Stimulated activated CD4-positive, alpha-beta T cell treated with anti-CD3 and anti-CD28 coated beads, Interleukin-1b, Interleukin-23, amount 100 ng/mL, for 4 hours (primary cell): ENCODE data around the gene MRPL53.
"Not testable (repeated sequence)": the region's sequence is repeated elsewhere in the genome, so short reads cannot be mapped to it uniquely, and the experiment has no call there.

ENCODE experiments used
- DNase-seq, 2 donors: peaks; one replicate each; pipeline ENCODE4 v3.0.0-alpha.2; 2020; ENCODE audit warnings: low read depth in 2 of 2

MRPL53 gene

GRCh38 chr2:74454654-74455511 lies 17.6 kb downstream of the MRPL53 start, which contains the start of gene INO80B:
TSS of gene INO80B (plus strand) at chr2:74455087. CDS start at chr2:74455117, 30 bp downstream.
- peak; percentile 90 to 98 for DNase-seq

- DNase-seq: no peak
These were observed 21.8 kb downstream of the MRPL53 start for GRCh38 chr2:74450570-74451190.

- no peak for DNase-seq
These were observed 23.7 kb downstream of the MRPL53 start for GRCh38 chr2:74448771-74449170.

DNA sequence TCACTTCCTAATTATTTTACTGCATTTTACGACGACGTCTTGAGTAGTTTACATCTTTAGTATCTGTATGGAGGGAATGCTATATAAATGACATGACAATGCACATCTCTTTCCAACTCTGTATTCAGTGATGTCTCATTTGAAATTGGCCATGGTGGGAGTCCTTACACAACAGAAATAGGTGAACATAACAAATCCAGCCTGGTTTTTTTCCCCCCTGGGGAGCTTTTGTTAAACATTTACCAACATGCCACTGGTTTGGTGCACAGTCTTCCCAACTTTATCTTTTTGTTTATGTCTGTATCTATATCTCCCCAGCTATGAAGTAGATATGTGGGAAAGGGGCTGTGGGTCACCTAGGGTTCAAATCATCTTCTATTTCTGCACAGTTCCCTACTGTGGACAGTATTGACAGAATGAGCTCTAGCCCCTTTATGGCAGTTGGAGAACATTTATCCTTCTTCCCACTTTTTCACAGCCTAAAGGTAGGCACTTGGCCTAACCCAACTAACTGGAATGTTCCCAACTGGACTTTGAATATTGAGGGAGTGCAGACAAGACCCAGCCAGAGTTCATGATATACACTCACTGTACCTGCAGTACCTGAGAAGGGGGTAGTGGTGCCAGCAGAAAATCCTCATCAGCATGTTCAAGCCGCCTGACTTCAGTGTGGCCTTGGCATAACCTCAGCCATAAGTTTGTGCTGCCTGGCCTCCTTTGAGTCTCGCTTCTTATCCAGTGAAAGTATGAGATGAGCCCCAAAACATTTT lies 25.1 kb downstream of the MRPL53 start:
- DNase-seq: no peak

DNA sequence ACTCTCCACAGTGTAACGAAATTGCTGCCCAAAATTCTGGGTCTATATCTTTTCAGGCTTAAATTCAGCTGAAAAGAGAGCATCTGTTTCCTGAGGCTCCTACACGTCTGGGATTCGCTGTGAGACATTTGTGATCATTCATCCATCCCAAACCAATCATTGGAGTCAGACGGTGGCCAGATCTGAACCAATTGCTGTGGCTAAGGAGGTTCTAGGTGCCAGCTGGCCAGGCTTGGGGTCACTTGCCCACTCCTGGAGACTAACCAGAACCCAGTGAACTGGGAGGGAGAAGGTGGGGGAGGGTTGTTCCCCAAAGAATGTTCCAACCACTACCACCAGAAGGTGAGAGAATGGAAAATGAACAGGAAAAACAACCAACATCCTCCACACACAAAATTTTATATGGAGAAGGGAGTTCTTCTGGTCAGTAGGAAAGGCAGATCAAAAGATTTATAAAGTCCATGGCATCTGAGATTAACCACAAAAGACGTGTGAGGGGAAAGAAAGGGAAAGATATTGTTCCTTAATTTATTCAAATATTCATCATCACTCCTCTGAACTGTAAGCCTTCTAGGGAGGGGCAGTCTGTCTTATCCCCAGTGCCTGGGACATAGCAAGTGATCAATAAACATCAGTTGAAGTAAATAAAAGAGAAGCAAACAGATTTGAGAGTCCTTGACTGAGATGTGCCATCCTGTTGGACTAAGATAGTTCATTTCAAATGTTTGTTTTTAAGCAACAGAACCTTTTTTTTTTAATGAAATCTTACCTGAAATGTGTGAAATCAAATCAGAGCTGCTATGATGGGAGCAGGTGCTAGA lies 27.8 kb downstream of the MRPL53 start:
- no peak for DNase-seq

GRCh38 chr2:74442483-74443297 lies 29.8 kb downstream of the MRPL53 start:
- not testable (repeated sequence) for DNase-seq

DNA sequence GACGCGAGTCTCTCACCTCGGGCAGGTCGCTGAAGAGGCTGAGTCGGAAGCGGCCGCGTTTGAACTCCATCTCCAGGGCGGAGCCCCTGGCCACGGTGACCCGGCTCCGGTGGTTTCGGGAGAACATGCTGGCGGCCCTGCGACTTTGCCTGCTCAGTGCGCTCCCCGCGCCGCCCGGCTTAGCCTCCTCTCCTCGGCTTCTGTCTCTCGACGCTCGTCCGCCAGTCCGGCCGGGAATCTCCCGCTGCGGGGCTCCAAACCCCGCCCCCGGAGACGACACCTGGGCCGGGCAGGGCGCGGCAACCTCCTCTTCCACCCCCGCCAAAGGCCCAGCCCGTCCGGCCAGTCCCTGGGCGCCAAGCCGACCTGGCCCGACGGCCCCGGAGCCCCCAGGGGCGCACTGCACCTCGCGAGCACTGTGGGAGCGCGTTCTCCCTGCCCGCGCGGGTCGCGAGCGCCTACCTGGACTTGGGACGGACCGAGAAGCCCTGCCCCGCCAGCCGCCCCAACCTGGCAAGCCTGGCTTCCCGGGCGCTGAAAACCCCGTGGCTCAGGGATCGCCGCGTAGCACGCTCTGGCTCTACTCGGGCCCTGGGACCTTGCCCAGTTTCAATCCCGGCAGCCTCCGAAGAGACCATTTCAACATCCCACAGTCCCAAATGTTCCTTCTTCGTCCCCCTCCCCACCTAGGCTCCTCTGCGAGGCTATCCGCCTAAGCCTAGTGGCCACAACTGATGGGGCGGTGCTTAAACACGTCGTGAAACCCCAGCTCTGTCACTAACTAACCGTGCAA lies 30.6 kb downstream of the MRPL53 start, which contains the start of gene RTKN:
TSS of gene RTKN (minus strand) at position 248 of the 793 bp plus-strand sequence. CDS start at position 127, 121 bp downstream.
- no peak for DNase-seq

DNA sequence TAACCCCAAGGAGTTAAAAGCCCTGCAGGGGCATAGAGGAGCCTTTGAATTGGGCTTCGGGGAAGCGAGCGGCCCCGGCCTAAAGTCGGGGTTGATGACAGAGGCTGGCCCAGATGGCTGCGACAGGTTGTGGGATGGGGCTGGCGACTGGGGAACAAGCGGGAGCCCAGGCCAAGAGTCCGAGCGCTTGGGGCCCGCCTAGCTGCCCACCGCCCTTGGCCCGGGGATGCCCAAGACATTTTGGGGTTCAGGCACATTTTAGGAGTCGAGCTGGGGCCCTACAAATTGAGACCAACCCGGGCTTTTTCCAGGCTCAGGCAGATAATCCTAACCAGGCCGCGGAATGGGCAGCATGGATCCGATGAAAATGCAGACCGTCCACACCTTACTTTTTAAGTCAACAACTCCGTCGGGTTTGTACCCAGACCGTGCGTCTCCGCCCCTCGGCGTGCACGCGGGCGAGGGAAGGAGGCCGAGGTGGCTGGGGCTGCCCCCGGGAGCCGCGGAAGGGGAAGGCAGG lies 31.2 kb downstream of the MRPL53 start:
- no peak for DNase-seq

GRCh38 chr2:74440378-74441169 lies 31.9 kb downstream of the MRPL53 start:
- DNase-seq: peak in 1 of 2 donors; percentile 44

DNA sequence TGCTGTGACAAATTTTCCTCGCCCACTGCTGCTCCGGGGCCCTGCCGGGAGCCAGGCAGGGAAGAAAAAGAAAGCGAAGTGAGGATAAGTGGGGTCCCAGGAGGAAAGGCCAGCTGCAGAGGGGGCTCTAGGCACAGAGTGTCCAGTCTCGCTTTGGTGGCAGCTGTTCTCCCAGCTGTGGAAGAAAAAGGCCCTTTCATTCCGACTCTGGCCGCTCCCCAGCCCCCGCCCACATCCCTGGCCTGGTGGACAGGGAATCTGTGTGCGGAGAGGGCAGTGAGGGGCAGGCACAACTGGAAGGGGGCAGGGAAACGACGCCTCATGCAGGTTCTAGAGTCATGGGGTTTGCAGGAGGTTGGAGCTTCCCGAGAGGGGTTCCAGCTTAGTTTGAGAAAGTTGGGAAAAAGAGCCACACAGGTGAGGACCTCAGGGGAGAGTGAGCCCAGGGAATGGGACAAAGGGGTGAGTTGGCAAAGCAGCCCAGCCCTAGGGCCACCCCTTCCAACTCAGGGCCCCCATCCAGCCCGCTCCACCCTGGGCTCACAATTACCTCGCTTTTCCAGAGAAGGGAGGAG lies 32.6 kb downstream of the MRPL53 start:
- no peak for DNase-seq

GRCh38 chr2:74439373-74439772 lies 33.1 kb downstream of the MRPL53 start:
- no peak for DNase-seq

DNA sequence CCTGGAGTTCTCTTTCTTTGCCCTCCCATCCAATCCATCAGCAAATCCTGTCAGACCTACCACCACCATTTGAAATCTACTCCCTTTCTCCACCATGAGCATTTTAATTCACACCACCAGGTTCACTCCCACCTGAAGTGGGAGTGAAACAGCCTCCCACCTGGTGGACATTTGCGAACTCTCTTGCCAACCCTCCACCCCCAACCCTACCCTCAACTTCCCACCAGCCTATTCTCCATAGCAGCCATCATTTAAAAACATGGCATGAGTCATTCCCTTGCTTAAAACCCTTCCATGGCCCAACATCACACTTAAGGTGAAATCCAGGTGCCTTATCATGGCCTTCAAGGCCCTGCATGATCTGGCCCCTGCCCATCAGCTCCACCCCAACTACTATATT lies 34.2 kb downstream of the MRPL53 start:
- DNase-seq: no peak

DNA sequence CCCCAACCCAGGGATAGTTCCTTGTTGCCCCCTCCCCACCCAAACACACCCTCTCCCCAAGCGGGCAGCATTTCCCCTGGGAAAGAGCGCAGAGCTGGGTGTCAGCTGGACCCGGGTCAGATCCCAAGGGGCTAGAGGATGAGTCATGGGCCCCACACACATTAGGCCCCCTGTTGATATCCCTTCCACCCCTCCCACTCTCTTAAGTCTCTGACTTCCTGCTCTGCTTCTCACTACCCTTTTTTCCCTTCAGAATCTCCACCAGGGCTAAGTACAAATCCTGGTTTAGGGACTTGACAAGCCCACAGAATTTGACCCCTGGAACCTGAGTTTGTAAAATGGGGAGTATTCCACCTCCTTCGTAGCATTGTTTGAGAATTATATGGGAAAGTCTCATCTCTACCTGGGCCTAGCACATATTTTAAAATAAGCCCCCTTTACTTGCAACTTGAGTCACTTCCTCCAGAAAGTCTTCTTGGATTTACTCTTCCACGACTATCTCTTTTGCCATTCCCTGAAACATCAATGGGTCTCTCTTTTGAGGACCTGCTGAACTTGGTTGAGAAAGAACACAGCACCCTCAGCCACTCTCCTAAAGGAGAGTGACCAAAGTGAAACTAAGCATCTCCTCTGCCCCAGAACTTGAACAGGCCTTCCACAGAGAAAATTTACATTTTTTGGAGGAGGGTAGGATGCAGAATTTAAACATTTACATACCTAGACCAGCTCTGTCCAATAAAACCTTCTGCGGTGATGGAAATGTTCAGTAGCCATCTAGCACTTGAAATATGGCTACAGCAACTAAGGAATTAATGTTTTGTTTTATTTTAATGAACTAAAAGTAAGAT lies 35.4 kb downstream of the MRPL53 start:
- no peak for DNase-seq

DNA sequence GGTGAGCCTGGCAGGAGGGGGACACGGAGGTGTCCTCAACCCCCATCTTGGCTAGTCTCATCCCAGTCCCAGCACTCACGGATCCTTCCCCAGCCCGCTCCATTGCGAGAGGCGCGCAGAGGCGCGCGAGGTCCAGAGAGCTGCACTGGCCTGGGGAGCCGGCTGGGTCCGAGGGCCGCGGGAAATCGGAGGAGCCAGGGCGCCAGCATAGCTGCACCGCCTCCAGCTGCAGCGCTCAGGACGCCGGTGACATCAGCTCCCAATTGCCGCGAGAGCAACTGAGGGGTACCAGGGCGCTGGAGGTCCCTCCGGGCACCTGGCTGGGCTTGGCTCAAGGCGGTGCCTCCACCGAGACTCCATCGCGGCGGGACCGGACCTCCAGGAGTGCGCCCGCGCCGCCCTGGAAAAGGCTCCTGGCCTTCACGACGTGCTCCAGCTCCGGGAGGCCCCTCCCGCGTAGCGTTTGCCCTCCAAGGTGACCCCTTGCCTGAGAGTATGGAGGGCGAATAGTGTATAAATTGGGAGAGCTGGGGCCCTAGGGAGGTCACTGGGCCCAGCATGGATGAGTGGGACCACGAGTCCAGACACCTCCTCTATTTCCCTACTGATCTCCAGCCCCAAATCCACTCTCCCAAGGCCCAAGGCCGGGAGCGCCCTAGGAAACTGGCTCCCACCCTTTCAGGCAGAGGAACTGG lies 36.2 kb downstream of the MRPL53 start:
- DNase-seq: no peak

DNA sequence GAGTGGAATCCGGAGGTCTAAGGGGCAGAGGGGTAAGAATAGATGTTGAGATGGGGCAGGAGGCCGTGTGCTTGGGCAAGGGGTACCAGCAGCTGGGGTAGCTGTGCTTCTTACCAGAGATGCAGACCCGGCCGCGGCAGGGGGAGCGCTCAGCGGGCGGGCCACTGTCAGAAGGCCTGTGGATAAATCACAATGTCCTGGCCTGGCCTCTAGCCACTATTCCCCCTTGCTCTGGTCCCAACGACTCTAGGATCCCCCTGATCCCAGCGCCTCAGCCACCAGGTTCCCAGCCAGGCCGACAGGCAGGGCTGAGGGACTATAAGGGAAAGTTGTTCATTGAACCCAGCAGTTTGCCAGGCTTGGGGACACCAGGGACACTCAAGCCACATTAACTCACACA lies 42.0 kb downstream of the MRPL53 start:
- DNase-seq: no peak
